ENCODE measurements around the gene ATP13A4.

ATP13A4 gene

DNA sequence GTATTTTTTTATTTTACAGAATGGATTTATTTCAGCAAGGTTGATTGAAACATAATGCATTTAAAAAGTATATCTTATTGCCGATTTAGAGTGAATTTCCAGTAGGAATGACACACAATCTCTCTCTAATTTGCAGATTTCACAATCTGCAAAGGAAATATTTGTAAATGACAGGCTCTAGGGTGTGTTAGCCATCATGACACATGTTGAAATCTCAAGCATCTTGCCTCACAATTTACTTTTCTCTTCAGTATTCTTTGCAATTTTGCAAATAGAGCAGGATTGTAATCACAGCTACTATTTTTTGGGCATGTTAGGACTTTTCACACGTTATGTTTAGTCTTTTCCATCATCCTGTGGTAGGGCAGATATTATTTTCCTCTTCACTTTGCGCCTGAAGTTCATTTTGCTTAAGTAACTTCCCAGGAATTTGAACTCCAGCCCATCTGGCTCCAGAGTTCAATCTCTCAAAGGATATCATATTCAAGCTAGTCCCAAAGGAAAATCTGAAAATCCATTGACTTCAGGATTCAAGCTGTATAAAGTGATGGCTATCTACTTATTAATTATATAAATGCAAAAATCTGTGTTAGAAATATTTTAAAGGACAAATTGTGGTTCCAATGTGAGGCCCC is 55.4 kb downstream of the ATP13A4 start:
- DNase-seq (ENCODE audit: low read depth) = no peak

DNA sequence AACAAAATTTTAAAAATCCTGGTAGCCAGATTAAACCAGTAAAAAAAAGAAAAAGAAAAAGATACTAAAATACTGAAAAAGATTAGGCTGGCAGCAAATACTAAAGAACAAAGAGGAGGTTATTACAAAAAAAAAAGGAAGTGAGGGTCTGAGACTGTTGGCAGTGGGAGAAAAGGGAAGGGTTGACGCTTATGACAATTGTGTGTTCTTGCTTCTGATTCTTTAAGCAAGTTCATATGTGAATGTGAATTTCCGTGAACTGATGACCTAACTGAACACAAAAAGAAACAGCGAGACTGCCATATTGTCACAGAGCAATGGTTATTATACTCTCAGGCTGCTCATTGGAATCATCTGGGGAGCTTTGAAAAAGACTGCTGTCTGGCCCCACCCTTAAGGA is 56.5 kb downstream of the ATP13A4 start:
- no peak for DNase-seq (ENCODE audit: low read depth)

DNA sequence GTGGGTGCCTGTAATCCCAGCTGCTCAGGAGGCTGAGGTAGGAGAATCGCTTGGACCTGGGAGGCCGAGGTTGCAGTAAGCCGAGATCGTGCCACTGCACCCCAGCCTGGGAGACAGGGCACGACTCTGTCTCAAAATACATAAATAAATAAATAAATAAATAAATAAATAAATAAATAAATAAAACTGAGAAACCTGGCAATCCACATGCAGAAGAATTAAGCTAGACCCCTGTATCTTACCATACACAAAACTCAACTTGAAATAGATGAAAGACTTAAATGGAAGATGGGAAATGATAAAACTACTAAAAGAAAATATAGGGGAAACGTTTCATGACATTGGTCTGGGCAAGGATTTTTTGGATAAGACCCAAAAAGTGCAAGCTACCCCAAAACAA is 58.0 kb downstream of the ATP13A4 start:
- no peak for DNase-seq (ENCODE audit: low read depth)

DNA sequence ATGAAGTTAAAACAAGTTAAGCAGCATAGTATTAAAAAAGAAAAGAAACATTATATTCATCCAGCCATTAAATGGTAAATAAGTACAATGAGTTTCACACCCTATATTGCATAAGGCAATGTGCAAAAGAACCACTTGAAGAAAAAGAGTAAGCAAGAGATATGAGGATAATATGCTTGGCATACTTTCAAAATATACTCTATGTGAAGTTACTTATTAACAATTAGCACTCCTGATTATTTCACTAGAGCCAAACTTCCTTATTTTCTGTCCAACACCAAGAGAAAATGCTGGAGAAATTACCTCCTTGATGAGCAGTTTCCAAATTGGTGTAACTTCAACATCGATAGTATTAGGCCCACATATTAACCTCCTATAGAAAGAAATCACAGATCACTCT is 63.7 kb downstream of the ATP13A4 start:
- DNase-seq (ENCODE audit: low read depth) = no peak

DNA sequence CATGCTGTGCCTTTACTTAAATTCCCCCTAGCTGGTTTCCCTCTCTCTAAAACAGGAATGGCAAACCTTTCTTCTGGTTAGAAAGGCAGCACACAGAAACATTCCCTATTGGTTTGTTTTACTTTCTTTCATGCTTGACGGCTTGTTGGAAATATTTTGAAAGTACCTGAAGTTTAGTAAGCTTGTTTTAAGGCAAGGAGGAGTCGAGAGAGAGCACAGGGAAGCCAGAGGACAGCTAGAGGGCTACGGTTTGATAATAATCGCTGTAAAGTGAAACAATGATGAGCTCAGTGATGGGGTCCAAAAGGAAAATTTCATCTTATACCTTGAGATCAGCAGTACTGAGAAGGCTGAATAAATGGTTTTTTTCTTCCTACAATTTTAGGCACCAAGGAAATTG is 64.1 kb downstream of the ATP13A4 start:
- DNase-seq (ENCODE audit: low read depth) = no peak

DNA sequence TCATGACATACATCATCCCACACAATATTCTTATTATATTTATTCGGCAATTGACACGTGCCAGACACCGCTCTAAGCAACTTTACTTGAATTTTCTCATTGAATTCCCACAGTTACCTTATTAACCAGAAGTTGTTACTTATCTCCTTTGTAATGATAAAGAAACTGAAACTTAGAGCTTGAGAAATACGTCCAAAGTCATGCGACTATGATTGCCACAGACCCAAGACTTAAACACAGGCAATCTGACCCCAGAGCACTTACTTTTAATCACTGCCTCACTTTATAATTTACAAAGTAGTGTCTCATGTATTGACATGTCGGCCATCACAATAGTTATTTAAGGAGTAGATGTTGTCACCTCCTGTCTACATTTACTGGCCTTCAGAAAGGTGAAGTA is 64.7 kb downstream of the ATP13A4 start:
- DNase-seq (ENCODE audit: low read depth) = no peak

DNA sequence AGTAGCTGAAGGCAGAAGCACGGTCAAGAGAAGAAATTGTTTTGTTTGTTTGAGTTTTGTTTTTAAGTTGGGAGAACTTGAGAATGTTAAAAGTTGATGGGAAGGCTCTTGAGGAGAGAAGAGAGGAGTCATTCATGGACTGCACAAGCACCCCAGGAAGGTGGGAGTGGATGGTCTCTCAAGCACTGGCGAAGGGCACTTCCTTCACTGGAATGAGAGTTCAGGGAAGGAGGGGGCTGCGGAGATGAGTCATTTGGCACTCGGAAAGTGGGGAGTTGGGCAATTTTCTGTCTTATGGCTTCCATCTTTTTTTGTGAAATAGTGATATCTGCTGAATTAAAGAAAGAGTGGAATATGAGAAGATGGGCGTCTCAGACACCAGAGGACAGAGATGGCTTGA is 66.0 kb downstream of the ATP13A4 start:
- no peak for DNase-seq (ENCODE audit: low read depth)

DNA sequence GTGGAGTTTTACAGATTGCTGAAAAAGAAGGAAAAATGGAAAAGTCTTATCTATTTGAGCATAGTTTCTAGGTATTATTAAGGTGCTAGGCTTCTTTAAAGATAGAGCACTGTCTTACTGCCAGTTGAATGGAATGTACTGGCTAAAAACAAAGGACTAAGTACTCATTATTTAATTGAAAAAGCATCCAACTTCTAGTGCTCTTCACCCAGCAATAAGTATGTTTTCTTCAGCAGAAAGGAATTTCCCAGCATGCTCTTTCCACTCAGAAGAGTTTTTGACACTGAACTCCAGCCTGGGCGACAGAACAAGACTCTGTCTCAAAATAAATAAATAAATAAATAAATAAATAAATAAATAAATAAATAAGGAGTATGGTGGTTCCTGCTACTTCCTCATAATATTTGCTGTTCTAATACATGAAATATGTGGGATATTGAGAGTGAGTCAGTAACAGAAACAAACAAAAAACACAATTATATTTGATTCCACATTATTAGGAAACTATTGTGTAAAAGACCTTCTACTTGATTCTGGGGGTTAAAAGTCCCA is 70.6 kb downstream of the ATP13A4 start:
- DNase-seq (ENCODE audit: low read depth) = no peak

DNA sequence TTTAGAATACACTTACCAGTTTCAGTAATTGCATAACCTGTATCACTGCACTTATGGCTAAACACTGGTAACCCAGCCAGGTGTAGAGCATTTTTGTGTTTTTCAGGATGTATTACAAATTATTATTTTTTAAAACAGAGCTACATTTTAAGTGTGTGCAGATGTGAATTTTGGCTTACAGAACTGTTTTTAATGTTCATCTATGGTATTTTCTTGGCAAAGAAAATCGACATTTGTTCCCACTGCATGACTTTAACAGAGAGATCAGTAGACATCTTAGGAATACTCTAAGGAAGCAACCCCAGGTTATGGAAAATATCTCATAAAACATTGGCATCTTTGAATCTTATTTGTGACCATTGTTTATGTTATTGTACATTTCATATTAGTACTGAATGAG is 73.3 kb downstream of the ATP13A4 start:
- DNase-seq (ENCODE audit: low read depth) = no peak

DNA sequence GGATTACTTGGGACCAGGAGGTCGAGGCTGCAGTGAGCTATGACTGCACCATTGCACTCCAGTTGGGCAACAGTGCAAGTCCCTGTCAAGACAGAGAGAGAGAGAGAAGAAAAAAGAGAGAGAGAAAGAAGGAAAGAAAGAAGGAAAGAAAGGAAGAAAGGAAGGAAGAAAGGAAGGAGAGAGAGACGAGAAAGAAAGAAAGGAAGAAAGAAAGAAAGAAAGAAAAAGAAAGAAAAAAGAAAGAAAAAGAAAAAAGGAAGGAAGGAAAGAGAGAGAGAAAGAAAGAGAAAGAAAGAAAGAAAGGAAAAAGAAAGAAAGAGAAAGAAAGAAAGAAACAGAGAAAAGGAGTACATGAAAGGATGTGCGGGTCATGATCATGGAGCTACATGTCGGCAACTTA is 80.2 kb downstream of the ATP13A4 start:
- no peak for DNase-seq (ENCODE audit: low read depth)

DNA sequence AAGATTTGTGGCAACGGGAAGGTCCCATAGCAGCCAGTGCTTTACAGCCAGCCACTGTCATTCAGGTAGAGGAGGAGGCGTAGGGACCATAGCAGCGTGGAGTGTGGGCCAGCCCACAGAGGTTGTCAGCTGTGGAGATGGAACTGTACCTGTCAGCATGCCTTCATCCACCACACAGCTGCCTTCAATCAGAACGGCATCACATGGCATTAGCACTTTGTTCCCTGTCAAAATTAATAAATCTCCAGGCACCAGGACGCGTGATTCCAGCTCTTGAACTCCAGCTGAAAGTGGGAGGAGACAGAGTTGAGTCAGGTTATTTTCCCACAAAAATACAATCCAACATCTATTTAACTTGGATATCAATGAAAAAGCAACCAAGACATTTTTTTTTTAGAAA is 84.0 kb downstream of the ATP13A4 start:
- DNase-seq (ENCODE audit: low read depth) = no peak

DNA sequence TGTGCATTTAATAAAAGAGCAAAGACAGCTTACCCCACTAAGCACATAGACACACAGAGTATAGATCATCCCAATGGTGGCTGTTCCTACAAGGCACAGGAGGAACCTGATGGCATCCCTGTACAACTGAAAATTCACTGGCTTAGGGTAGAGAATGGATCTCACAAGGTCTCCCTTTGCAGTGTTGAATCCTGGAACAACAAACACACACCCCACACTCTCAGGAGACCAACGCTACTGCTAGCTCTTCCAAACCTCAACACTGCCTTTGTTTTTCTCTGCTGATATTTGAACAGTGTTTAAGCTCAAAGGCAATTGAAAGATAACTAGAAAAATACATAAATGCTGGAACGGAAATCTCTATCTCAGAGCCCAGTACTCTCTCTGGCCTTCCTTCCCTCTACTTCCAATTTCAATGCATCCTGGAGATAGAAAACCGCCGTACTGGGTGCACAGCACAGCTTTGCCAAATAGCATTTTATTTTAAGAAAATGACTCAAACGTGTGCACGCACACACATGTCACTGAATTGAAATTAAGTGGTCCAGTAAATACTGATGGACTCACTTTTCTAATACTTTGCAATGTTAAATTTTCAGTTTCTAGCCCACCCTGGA is 88.6 kb downstream of the ATP13A4 start:
- DNase-seq (ENCODE audit: low read depth) = no peak

DNA sequence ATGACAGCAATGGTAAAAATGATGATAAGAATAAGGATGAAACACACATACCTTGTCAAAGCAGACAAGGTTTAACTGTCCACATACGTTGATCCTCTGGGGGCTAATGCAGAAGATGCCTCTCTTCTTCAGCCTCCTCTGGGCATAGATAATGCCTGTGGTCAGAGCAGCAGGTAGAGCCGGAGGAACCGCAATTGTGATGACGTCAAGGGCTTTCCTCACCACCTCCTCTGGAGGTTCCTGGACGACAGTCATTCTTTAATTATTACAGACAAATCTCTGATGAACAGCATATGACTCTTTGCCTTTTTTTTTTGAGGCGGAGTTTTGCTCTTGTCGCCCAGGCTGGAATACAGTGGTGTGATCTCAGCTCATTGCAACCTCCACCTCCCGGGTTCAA is 89.8 kb downstream of the ATP13A4 start:
- no peak for DNase-seq (ENCODE audit: low read depth)

DNA sequence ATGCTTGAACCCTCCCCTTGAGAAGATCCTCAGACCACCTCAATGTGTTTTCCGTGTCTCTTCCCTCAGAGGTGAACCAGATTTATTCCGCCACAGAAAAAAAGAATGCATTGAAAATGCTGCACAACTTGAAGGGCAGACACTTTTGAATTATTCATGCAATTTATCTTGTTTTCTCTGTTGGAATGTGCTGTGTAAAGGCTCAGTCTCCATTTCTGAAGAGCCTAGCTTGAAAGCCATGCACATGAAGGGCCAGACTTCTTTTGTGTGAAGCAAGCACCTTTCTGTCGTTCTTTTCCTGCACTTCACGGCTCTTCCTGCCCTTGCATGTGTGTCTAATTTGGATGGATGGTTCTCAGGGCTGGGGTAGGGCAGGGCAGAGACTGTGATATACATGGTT is 97.2 kb downstream of the ATP13A4 start:
- no peak for DNase-seq (ENCODE audit: low read depth)

DNA sequence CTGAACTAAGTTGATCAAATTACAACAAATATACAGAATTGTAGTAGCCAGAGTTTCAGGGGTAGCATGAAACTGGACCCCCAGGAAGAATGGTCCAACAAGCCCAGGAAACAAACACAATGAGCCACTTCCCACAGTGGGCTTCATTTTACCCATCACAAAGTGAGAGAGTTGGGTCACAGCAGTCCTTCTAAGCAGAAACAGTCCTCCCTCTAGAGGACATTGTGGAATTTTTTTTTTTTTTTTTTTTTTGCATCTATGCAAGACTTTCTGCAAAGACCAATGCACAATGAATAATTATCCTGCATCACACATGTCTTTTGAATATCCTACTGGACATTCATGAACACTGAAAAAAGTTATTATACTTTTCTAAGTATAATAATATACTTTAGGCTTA is 102.4 kb downstream of the ATP13A4 start:
- no peak for DNase-seq (ENCODE audit: low read depth)

DNA sequence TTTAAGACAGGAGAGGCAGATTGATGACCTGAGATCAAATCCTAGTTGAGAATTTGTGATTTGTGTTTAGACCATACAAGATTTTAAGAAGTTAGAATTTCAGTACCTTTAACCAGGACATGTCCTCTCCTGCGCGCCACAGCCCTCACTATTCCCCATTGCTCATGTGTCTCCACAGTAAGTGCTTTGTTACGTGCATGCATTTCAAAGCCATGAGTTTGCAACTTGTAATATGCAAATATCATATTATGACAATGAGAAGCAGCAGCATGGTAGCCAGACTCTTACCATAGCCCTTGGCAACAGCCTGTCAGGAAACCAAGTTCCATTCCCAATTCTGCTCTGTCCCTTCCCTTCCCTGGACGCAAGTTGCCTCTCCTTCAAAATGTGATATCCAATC is 102.8 kb downstream of the ATP13A4 start:
- no peak for DNase-seq (ENCODE audit: low read depth)

DNA sequence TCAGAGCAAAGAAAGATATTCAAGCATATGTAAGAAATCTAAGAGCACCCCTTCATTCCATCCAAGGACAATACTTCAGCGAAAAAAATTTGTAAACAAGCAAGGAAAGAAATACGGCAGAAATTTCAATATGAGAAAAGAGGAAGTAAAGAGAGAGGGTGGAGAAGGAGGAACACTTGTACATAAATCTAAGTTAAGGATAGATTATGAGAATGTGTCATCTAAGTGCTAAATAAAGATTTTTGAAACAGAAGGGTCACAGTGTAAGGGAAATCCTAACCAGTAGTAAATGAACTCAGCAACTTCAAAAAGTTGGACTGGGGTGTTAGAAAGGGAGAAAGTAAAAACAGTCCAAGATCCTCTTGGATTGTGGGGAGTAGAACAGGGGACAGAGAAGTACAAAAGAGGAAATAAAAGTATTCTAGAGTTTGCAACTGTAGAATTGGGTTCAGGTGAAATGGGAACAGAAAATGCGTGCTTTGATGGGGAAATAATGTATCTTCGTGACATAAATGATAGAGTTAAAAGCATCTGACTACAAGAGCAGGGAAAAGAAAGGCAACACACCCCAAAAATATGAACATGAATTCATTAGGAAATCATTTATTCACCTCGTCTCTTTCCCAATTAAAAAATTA is 107.6 kb downstream of the ATP13A4 start:
- no peak for DNase-seq (ENCODE audit: low read depth)

DNA sequence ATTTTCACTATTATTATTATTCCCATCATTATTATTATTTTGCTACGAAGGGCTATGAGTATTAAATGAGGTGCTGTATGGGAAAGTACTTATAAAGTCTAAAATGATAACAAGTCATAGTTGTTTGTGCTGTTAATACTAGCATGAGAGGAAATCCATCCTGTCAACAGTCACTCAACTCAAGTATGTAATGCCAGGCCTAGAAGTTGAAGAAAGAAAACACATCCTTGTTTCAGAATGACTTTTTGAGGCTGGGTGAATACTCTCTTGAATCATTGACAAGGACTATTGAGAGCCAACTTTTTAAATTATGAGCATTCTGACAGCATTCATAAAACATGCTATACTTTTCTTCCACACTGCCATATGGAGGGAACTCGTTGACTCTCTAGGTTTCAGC is 115.3 kb downstream of the ATP13A4 start:
- DNase-seq (ENCODE audit: low read depth) = no peak

DNA sequence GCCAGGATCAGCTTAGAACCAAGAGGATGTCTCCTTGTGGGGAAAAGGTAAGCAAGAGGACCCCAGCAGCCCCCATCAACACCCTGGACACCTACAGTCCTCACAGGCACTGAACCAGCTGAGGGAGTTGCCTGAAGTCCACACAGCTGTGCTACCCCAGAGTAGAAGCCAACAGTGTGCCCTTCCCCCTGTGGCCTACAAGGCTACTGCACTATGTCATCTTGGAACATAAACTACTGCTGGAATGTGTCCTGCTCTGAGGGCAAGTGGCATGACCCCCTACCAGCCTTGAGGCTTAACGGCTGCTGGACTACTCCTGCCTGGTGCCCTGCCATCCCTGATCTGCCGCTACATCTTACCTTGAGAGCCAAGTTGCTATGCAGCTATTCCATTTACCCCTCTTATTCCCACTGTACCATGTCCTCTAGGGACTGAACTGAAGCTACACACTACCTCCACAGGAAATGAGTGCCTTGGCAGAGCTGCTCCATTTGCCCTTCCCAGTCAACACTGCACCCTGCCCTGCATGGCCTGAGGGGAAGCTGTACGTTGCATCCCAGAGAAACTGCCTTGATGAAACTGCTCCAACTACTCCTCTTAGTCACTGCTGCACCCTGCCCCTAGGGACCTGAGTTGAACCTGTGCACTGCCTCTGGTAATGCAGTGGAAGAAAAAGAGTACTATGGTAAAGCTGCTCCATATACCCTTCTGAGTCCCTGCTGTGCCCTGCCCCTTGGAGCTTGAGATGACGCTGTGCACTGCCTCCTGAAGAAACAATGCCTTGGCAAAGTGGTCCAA is 135.9 kb downstream of the ATP13A4 start:
- DNase-seq (ENCODE audit: low read depth) = no peak

DNA sequence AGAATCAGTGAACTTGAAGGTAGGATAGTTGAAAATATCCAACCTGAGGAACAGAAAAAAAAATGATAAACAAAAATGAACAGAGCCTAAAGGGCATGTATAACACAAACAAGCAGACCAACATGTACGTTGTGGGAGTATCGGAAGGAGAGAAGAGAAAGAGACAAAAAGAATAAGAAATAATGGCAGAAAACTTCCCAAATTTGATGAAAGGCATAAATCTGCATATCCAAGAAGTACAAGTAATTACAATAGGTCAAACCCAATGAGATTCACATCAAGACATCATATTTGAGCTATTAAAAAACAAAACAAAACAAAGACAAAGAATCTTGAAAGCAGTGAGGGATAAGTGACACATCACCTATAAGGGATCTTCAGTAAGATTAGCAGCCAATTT is 138.1 kb downstream of the ATP13A4 start:
- DNase-seq (ENCODE audit: low read depth) = no peak

DNA sequence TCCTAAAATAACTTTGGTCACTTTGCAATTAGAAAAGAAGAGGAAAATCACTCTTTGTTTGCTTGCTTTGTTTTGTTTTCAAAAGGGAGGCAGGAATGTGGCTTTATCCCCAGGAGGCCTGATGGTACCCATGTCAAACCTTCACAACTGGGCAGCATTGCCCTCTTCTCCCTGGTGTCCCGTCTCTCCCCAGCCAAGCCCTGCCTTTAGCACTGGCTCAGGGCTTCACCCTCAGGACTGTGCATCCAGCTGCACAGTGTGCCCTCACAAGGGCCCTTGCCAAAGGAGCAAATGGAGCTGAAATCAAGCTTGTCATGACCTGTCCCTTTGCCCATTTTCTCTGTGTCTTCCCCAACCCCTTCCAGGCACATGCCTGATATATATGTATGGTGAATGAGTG is 147.0 kb downstream of the ATP13A4 start:
- no peak for DNase-seq (ENCODE audit: low read depth)

DNA sequence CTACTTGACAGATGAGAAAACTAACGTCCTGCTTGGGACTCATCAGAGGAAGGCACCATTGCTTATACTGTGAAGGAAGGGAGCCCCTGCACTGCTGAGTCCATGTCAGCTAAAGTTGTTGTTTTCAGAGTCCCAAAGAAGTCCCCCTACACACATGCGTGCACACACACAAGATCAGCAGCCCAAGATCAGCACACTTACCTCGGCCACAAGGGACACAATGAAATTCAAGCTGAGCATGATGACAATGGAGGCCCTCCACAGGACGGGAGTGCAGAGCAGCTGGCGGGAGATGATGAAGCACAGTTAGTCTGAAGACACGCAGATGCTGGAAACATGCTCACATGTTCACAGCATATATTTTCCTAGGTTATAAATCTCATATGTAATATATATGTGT is 147.6 kb downstream of the ATP13A4 start:
- DNase-seq (ENCODE audit: low read depth) = no peak

DNA sequence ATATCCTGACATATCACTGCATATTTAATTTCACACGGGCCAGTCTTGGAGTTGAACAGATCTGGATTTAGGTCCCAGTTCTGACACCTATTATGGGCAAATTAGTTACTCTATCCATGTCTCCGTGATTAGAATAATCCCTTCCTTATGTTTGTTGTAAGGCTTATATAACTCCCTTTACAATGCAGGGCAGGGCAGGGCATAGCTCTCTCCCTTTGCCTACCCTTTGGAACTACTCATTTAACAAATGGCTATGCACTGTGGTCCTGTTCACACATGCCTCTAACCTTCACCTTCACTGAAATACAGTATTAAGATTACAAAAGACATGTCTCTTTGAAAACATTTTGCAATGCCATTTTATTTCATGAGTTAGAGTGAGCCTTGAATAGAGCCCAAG is 151.4 kb downstream of the ATP13A4 start:
- no peak for DNase-seq (ENCODE audit: low read depth)

Data from stimulated activated CD8-positive, alpha-beta memory T cell treated with anti-CD3 and anti-CD28 coated beads, Interleukin-4, amount 100 ng/mL, for 24 hours (primary cell).